ENCODE data around the gene MT1E. TPM values are rescaled to one million over a fixed set of nuclear protein-coding genes. Genes with fewer than 3 reads are reported as not detected.

The MT1E gene
- total RNA-seq, result 18.8 and 161 TPM in 2 replicates

GRCh38 chr16:56625140-56625942 lies at the start of gene MT1E:
MT1E (plus strand) TSS chr16:56625781; CDS start chr16:56625852, 71 bp downstream.

DNA sequence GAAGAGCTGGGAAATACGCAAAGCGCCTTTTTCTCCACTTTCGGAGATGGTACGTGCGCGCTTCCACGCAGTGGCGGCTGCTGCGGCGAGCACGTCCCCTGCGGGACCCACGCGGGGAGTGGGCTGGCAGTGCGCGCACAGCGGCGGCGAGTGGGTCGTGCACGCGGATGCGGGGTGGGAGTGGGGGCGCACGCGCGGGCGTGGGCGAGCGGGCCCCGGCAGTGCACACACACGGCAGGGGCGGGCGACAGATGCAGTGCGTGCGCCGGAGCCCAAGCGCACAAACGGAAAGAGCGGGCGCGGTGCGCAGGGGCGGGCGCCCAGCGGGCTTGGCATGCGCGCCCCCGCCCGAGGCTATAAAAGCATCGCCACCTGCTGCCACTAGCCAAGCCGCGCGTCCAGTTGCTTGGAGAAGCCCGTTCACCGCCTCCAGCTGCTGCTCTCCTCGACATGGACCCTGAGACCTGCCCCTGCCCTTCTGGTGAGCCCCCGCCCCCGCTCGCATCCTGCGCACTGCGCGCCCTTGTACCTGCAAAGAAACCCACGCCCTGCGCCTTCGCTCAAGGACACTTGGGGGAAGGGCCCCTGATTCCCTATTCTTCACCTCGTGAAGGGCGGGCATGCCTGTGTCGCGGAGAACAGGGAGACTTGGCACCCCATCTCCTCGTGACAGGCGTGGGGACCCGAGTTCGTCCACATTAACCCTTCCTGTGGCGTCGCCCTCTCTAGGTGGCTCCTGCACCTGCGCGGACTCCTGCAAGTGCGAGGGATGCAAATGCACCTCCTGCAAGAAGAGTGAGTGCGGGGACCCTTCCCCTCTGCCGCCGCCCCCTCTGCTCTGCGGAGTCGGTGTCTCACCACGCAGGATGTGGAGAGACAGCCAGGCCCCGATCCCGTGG lies 36.2 kb upstream of the MT1E start, which contains the start of gene MT3:
Gene MT3 (plus strand): TSS at position 388 of the 899 bp plus-strand sequence. CDS start 63 bp downstream, at position 451.

DNA sequence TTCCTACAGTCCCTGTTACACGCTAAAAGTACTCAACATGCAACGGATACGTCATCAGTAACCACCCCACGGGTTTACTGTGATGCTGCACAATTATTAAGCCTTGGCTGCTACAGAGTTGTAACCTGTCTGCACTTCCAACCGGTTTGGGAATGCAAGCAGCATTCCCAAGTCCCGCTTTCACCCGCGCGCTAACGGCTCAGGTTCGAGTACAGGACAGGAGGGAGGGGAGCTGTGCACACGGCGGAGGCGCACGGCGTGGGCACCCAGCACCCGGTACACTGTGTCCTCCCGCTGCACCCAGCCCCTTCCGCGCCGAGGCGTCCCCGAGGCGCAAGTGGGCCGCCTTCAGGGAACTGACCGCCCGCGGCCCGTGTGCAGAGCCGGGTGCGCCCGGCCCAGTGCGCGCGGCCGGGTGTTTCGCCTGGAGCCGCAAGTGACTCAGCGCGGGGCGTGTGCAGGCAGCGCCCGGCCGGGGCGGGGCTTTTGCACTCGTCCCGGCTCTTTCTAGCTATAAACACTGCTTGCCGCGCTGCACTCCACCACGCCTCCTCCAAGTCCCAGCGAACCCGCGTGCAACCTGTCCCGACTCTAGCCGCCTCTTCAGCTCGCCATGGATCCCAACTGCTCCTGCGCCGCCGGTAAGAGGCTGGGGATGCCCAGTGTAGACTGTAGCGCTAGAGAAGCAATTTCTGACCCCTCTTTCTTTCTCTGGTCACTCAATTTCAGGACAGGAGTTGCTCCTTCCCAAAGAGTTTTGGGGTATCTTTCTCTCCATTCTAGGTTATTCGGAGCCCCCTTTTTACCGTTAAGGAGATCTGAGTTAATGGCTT lies 17.3 kb upstream of the MT1E start, which contains the start of gene MT2A:
Gene MT2A (plus strand): TSS at position 542 of the 833 bp plus-strand sequence. CDS start 72 bp downstream, at position 614.

GRCh38 chr16:56632156-56632847 lies 6.7 kb downstream of the MT1E start, which contains the start of gene MT1M:
MT1M (plus strand) TSS chr16:56632659; CDS start chr16:56632732, 73 bp downstream.

DNA sequence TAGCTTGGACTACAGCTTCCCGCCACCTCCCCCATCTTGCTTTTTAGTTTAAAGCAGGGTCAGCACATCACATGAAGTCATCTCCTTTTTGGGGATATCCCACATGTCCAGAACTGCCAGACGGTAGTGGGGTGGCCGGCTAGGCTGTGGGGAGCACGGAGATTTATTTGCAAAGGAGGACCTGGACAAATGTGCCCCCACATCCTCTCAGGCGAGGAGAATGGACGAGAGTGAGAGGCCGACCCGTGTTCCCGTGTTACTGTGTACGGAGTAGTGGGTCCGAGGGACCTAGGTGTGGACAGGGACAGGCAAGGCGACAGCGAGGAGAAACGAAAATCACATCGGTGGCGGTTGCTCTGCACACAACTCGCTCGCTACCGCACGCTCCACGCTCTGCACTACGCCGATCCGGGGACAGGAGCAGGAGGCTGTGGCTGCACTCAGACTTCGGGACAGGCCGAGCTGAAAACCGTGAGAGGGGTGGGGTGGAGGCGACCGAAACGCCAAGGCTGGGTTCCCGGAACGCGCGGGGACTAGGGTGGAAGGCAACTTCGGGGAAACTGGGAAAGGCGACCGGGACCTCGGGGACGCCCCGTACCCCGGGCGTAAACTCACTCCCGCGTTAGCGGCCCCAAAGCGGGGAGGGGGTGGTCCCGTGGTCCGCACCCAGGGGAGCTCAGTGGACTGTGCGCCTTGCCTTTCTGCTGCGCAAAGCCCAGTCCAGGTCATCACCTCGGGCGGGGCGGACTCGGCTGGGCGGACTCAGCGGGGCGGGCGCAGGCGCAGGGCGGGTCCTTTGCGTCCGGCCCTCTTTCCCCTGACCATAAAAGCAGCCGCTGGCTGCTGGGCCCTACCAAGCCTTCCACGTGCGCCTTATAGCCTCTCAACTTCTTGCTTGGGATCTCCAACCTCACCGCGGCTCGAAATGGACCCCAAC lies 12.5 kb downstream of the MT1E start, which contains the start of gene MT1A:
Gene MT1A (plus strand): TSS at position 853 of the 937 bp plus-strand sequence. CDS start 73 bp downstream, at position 926.

GRCh38 chr16:56651586-56651985 lies 26.0 kb downstream of the MT1E start, which contains the start of gene MT1B:
MT1B (plus strand) TSS chr16:56651886; CDS start chr16:56651954, 68 bp downstream.

GRCh38 chr16:56657555-56658326 lies 32.2 kb downstream of the MT1E start, which contains the start of gene MT1F:
MT1F (plus strand) TSS chr16:56657959; CDS start chr16:56658059, 100 bp downstream.

DNA sequence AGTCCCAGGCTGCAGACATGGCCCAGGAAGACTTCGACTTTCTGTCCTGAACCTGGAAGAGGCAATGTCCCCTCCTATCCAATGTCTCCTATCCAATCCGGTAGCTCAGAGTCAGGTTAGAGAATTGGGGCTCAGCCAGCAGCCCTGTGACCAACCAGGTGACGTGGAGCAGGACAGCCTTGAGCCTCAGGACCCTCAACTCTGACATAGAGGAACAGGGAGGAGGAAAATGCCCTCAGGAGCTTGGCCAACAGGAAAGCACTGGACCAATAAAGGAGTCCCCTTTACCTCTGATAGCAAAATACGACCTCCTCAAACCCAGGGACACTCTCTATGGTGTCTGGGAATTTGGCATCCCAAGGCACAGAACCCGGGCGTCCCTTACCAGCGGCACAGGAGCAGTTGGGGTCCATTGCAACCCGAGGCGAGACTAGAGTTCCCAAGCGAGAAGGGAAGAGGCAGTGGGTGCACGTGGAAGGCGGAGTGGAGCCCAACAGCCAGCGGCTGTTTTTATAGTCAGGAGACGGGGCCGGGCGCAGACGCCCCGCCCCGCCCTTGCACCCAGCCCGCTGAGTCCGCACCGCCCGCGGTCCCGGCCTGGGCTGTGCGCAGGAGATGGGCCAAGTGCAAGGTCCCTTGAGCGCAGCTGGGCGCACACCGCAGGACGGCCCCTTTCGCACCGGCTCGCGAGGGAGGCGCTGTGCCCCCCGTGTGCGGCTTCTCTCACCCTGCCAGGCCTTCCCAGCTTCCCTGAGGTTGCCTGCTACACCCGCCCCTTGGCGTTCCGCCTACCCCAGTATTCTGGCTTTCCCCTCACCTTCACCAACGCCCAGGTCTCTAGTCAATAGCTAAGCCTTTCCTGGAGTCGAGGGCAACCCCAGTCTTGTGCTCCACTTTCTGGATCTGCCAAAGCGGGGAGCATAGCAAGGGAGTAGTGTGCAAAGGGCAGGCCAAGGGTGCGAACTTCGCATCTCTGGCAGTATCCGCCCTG lies 42.3 kb downstream of the MT1E start, which contains the start of gene MT1G:
Gene MT1G (minus strand): TSS at position 485 of the 991 bp plus-strand sequence. CDS start 72 bp downstream, at position 413.

DNA sequence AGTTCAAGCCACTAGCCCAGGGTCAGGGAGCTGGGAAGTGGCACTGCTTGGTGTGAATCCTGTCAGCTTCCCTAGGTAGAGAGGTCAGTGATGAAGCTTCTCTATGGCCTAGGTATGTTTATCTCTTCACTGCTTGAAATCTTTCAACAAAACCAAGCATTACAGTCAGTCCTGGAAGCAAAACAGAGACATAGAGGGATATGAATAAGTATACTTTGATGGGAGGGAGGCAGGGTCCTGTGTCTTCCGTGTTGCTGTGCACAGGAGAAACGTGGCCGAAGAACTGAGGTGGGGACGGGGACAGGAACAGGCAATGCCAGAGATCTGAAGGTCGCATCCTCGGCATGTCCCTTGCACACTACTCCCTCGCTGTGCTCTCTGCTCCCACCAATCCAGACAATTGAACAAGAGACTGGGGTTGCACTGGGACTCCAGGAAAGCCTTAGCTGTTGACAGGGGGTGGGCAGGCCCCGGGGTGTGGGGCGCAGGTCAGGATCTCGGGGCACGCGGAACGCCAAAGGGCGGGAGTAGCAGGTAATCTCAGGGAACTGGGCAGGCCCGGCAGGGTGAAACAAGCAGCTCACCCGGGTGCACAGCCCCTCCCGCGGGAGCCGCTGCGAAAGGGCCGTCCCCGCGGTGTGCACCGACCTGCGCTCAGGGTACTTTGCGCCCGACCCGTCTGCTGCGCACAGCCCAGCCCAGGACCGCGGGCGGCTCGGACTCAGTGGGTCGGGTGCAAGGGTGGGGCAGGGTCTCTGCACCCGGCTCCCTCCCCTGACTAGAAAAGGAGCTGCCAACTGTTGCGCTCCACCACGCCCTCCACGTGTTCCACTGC lies 43.6 kb downstream of the MT1E start, which contains the start of gene MT1H:
Gene MT1H (plus strand): TSS at position 810 of the 835 bp plus-strand sequence. CDS start 71 bp downstream, outside the sequence.

Other genes with a start within 250 kb of the MT1E start
- gene AMFR, start 200.2 kb upstream of the MT1E start, total RNA-seq, result 85.7 and 97.8 TPM in 2 replicates
- 64.0 and 64.3 TPM in 2 replicates for gene NUDT21, start 174.4 kb upstream of the MT1E start, total RNA-seq
- gene OGFOD1, start 174.2 kb upstream of the MT1E start, total RNA-seq, result 36.2 and 41.2 TPM in 2 replicates
- 30.8 and 60.3 TPM in 2 replicates for gene BBS2, start 105.8 kb upstream of the MT1E start, total RNA-seq
- gene MT4, start 60.7 kb upstream of the MT1E start, total RNA-seq, result not detected in 2 replicates
- not detected in 2 replicates for gene MT3, start 36.3 kb upstream of the MT1E start, total RNA-seq
- 1,517 and 2,286 TPM in 2 replicates for gene MT2A, start 17.2 kb upstream of the MT1E start, total RNA-seq
- gene MT1M, start 6.9 kb downstream of the MT1E start, total RNA-seq, result 0.23 and 1.1 TPM in 2 replicates
- gene MT1A, start 12.9 kb downstream of the MT1E start, total RNA-seq, result 3.5 and 5.2 TPM in 2 replicates
- gene MT1B, start 26.1 kb downstream of the MT1E start, total RNA-seq, result not detected in 2 replicates
- 12.2 and 42.8 TPM in 2 replicates for gene MT1F, start 32.2 kb downstream of the MT1E start, total RNA-seq
- gene MT1G, start 42.3 kb downstream of the MT1E start, total RNA-seq, result 12.8 and 14.0 TPM in 2 replicates
- gene MT1H, start 44.0 kb downstream of the MT1E start, total RNA-seq, result 10.1 TPM in 1 of 2 replicates, not detected in the other
- gene MT1X, start 56.7 kb downstream of the MT1E start, total RNA-seq, result 538 and 897 TPM in 2 replicates
- gene NUP93, start 104.3 kb downstream of the MT1E start, total RNA-seq, result 62.4 and 96.1 TPM in 2 replicates
- 0.08 TPM in 1 of 2 replicates, not detected in the other for gene SLC12A3, start 239.4 kb downstream of the MT1E start, total RNA-seq

All from hair follicular keratinocyte (primary cell).